Naive thymus-derived CD8-positive, alpha-beta T cell (primary cell): ENCODE results near the gene MICB. TPM values are rescaled to one million over a fixed set of nuclear protein-coding genes. Genes with fewer than 3 reads are reported as not detected.
A peak's percentile ranks its signal among the peaks of the same experiment; 100 is the strongest.

ENCODE experiments used
- ATAC-seq, 2 donors: fragments of 150-1000 bp; cut with Tn5 transposase in 1 of 2; sonication (Bioruptor Pico), chemical (Tn5 transposase) in 1 of 2; 1 replicate in 1 of 2; 2 replicates in 1 of 2; pipeline ENCODE4 v1.10.0; 2021; ENCODE audit warnings: mild to moderate bottlenecking in 2 of 2, moderate library complexity in 2 of 2
- POLR2A ChIA-PET: fragments of 350-600 bp; sonication (Branson Sonifier 250); formaldehyde crosslinking; loops from one replicate; lab custom pipeline; 2021; ENCODE audit warnings: antibody characterized with exemption; lab: Charles Lee
- DNase-seq, 10 donors: peaks; one replicate each; pipeline versions ENCODE4 v3.0.0 to v3.0.0-alpha.2; 2020 to 2022
- H3K27ac Mint-ChIP-seq, 10 donors: one replicate each; pipeline ENCODE4 v1.8.0; 2020 to 2022; ENCODE audit warnings: mild to moderate bottlenecking in 10 of 10, mixed read lengths in 10 of 10, moderate library complexity in 4 of 10, inconsistent platforms in 1 of 10
- H3K27me3 Mint-ChIP-seq, 5 donors: one replicate each; pipeline ENCODE4 v1.8.0; 2021 to 2022; ENCODE audit warnings: mixed read lengths in 5 of 5
- H3K36me3 Mint-ChIP-seq, 3 donors: one replicate each; pipeline ENCODE4 v1.8.0; 2020 to 2022; ENCODE audit warnings: mixed read lengths in 3 of 3, mild to moderate bottlenecking in 2 of 3, inconsistent platforms in 1 of 3
- H3K4me1 Mint-ChIP-seq, 4 donors: one replicate each; pipeline ENCODE4 v1.8.0; 2021 to 2022; ENCODE audit warnings: mixed read lengths in 4 of 4
- H3K4me3 Mint-ChIP-seq, 10 donors: one replicate each; pipeline ENCODE4 v1.8.0; 2020 to 2022; ENCODE audit warnings: mild to moderate bottlenecking in 10 of 10, mixed read lengths in 10 of 10, moderate library complexity in 6 of 10, inconsistent platforms in 1 of 10
- H3K9me3 Mint-ChIP-seq, 9 donors: one replicate each; pipeline ENCODE4 v1.8.0; 2020 to 2022; ENCODE audit warnings: mixed read lengths in 9 of 9, mild to moderate bottlenecking in 3 of 9, inconsistent platforms in 1 of 9, moderate library complexity in 1 of 9
- polyA plus RNA-seq, 3 donors: library from polyadenylated mRNA; unstranded; fragments of 300-500 nt; fragmentation: Illumina TruSeq; gene quantifications; one replicate each; pipeline ENCODE4 v1.2.3, GENCODE V29; 2021
- total RNA-seq, 8 experiments: library from RNA in 2 of 8; stranded (reverse) in 2 of 8; gene quantifications; one replicate each; pipeline ENCODE4 v1.2.3 and lab custom pipeline; 2021 to 2026

MICB gene
- total and polyA plus RNA-seq, 5 experiments from 2014 or later, result 3.3 to 13.8 (median 4.7) TPM

DNA sequence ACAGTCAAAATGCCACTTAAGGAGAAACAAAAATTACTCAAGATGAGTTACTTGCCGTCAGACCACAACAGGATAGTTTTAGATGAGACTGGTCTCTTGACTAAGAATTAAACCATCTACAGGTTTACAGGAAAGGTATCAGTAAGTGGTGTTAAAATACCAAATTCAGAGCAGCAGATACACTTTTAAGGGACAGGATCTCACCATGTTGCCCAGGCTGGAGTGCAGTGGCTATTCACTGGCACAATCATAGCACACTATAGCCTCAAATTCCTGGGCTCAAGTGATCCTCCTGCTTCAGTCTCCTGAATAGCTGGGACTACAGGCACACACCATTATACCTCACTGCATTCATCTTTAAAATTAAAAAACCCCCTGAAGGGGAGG lies 35.5 kb downstream of the MICB start:
- no peak overlapping the region for H3K4me3 Mint-ChIP-seq
- peak overlapping the region in 2 of 10 donors; percentile 27 to 71 for H3K27ac Mint-ChIP-seq
- DNase-seq, result no peak
- H3K4me1 Mint-ChIP-seq, result peaks cover 4 to 47% (median 38%) of the 10 kb centered on the region in 4 donors
- H3K36me3 Mint-ChIP-seq, result peaks cover 12 to 91% (median 27%) of the 10 kb centered on the region in 3 donors
- no peak for ATAC-seq
- H3K27me3 Mint-ChIP-seq, result no peaks in the 10 kb centered on the region
- H3K9me3 Mint-ChIP-seq, result no peaks in the 10 kb centered on the region
- POLR2A ChIA-PET, result no interaction called here

DNA sequence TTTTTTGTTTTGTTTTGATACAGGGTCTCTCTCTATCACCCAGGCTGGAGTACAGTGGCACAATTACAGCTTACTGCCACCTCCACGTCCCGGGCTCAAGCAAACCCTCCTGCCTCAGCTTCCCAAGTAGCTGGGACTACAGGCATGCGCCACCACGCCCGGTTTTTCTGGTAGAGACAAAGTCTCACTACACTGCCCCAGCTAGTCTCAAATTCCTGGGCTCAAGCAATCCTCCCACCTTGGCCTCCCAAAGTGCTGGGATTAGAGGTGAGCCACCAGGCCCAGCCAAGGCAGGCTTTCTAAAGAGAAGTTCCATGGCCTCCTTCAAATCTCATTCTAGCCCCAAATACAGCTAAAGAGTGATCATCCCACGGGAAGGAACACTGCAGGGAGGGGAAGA lies 36.1 kb downstream of the MICB start:
- H3K9me3 Mint-ChIP-seq, result no peaks in the 10 kb centered on the region
- H3K36me3 Mint-ChIP-seq, result peaks cover 12 to 93% (median 27%) of the 10 kb centered on the region in 3 donors
- H3K4me1 Mint-ChIP-seq, result peaks cover 10 to 51% (median 44%) of the 10 kb centered on the region in 4 donors
- H3K4me3 Mint-ChIP-seq, result no peak overlapping the region
- no peak for DNase-seq
- POLR2A ChIA-PET, result no interaction called here
- H3K27ac Mint-ChIP-seq, result peak overlapping the region in 4 of 10 donors; percentile 3 to 51 (median 24)
- H3K27me3 Mint-ChIP-seq, result no peaks in the 10 kb centered on the region
- ATAC-seq, result no peak

DNA sequence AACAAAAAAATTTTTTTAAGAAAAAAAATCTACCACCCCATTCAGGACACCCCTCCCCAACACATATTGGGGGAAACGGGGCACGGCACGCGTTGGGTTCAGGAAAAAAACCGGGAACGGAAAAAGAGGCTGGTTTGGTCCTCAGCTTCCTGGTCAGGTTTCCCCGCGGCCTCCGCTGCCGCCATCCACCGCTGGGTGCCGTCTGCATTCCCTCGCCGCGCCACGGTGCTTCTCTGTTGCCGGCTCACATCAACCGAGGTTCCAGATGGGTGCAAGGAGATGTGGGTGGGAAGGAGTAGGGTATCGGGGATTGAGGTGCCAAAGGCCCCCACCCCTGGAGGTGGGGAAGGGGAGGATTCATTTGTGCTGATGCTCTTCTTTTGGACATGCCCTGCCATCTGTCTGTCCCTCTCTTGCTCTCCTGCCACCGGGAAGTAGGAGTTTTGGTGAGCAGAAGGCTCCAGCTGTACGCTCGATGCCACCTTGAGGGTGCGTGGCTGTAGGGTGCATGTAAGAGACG lies 36.6 kb downstream of the MICB start:
- Mint-ChIP-seq H3K9me3 (no peaks in the 10 kb centered on the region), H3K4me3 (no peak overlapping the region), H3K27ac (peak overlapping the region in 2 of 10 donors; percentile 18 to 43), H3K4me1 (peaks cover 15 to 56% (median 49%) of the 10 kb centered on the region in 4 donors), H3K27me3 (no peaks in the 10 kb centered on the region), H3K36me3 (peaks cover 12 to 95% (median 31%) of the 10 kb centered on the region in 3 donors)
- POLR2A ChIA-PET, result no interaction called here
- DNase-seq (no peak), ATAC-seq (no peak)

DNA sequence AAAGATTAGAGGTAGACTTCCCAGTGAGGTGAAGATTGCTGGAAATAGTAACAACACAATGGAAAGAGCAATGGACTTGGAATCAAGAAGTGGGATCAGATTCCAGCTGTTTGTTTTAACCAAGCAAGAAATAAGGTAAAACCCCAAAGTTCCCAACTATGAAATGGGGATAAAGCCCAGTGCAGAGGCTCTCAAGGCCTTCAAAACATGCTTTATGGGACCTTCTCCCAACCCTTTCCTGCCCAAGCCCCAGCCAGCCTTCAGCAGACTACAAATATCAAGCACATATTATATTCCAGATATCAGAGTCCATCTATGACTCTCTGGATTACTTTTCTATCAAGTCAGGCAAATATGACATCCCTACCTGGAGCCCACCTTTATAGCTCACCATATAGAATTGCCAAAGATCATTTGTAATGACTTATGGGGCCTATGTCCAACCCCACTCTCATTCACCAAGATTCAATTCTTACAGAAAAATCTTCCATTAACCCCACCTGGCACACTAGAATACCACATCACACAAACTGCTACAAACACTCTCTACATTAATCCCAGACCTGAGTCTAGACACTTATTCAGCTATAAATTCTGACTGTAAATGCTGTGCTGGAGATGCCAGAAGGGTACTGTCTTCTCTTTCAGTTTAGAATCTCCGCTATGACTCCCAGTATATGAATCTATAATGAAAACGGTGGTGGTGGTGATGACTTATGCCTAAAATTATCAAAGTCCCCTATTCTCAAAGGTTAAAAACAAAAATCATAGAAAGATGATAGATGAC lies 37.8 kb downstream of the MICB start:
- POLR2A ChIA-PET, result no interaction called here
- peaks cover 23 to 62% (median 58%) of the 10 kb centered on the region in 4 donors for H3K4me1 Mint-ChIP-seq

DNA sequence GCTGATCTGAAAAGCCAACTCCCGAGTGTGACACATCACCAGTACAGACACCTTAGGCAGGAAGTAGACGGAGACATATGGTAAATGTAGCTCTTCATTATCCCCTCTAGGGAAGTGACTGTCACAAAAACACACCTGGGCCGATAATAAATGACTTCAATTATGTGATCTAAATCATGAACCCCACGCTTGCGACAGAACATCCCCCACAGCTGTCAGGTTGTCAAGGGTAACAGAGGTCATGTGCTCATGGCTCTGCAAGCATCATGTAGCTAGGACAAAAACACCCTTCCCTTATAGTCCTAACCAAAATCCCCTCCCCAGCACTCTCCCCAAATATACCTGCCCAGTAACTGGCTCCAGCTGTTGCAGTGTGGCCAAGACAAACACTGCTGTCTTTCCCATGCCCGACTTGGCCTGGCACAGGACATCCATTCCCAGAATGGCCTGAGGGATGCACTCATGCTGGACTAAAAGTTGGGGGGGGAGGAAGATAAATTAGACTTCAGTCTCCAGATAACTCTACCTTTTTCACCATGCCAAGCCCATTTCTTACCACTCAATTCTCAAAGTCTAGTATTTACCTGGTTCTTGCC lies 41.0 kb downstream of the MICB start:
- ATAC-seq, result no peak
- Mint-ChIP-seq H3K36me3 (peaks cover 14 to 68% (median 33%) of the 10 kb centered on the region in 3 donors), H3K4me1 (peaks cover 28 to 68% (median 58%) of the 10 kb centered on the region in 4 donors), H3K27me3 (no peaks in the 10 kb centered on the region), H3K9me3 (no peaks in the 10 kb centered on the region), H3K4me3 (peak overlapping the region; percentile 96 to 99 (median 98)), H3K27ac (peak overlapping the region; percentile 84 to 100 (median 99))
- peak in 2 of 10 donors; percentile 26 to 31 for DNase-seq
- POLR2A ChIA-PET, result interaction anchor here (1.0 to 5.3 kb wide), 3 partner anchors 10 to 44 kb away, joined by 3 to 80 read pairs (median 5); partner anchors contain the start of genes LTB, MCCD1 and MICB

More for the DNA sequence above, 37.8 kb downstream of the MICB start:
- ATAC-seq (no peak), DNase-seq (no peak)
- Mint-ChIP-seq H3K27ac (peak overlapping the region in 6 of 10 donors; percentile 2 to 81 (median 57)), H3K4me3 (no peak overlapping the region), H3K9me3 (no peaks in the 10 kb centered on the region), H3K27me3 (no peaks in the 10 kb centered on the region), H3K36me3 (peaks cover 10 to 94% (median 37%) of the 10 kb centered on the region in 3 donors)

DNA sequence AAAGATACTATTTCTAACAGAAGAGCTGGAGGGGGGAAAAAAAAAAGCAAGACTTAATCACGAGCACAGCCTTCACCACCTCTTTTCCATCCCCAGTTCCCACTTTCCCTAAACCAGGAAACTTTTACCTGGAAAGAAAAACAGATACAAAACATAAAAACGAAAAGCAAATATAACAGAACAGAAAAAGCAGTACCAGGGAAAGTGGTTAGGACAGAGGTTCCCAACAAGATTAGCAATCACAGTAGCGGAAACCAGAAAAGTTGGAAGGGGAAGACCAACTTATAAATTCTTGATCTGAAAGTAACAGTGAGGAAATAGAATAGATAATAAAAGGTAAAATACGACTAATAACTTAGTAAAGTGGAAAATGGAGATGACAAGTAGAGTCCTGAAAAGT lies 42.7 kb downstream of the MICB start:
- Mint-ChIP-seq H3K9me3 (no peaks in the 10 kb centered on the region), H3K36me3 (peaks cover 14 to 50% (median 22%) of the 10 kb centered on the region in 3 donors), H3K4me3 (peak overlapping the region; percentile 96 to 99 (median 98)), H3K27ac (peak overlapping the region; percentile 99 to 100 (median 99)), H3K27me3 (no peaks in the 10 kb centered on the region), H3K4me1 (peaks cover 28 to 65% (median 53%) of the 10 kb centered on the region in 4 donors)
- POLR2A ChIA-PET, result interaction anchor here (0.6 to 5.3 kb wide), 28 partner anchors 9 to 1305 kb away, joined by 3 to 80 read pairs (median 6); partner anchors contain the start of genes ABHD16A, BAG6, EHMT2 and GPSM3
- DNase-seq, result no peak
- no peak for ATAC-seq

DNA sequence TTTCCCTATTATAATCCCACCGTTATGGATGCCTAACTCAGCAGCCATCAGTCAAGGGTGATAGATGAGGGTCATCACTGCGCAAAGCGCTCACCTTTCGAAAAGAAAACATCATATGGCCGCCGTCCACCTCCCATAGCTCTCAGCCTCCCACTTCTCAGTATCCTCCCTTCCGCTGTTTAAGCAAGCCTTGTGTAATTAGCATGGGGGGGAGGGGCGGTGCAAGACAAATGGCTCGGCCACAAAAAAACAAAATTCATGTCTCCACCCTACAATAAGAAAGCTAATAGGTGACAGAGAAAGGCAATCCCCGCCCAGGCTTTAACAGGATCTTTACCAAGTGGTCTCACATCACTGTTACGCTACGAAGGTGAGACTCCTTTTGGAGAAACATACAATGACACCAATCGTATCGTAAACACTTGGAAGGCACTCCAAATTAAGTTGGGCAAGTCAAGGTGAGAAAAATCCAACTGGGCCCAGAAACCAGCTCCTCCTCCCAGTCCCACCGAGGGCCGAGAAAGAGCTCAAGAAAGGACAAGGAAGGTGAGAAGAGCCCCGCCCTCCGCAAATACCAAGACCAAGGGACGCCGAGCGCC lies 43.2 kb downstream of the MICB start:
- peaks cover 9 to 45% (median 19%) of the 10 kb centered on the region in 3 donors for H3K36me3 Mint-ChIP-seq
- ATAC-seq (peak; percentile 31 to 54), DNase-seq (peak in 9 of 10 donors; percentile 49 to 88 (median 73))
- POLR2A ChIA-PET, result interaction anchor here (0.5 to 5.3 kb wide), 45 partner anchors 9 to 1842 kb away, joined by 3 to 80 read pairs (median 5); partner anchors contain the start of genes ABHD16A, ATF6B, BAG6 and C6orf47
- no peaks in the 10 kb centered on the region for H3K27me3 Mint-ChIP-seq
- peak overlapping the region; percentile 99 to 100 (median 99) for H3K27ac Mint-ChIP-seq
- H3K4me3 Mint-ChIP-seq, result peak overlapping the region; percentile 96 to 99 (median 98)
- H3K4me1 Mint-ChIP-seq, result peaks cover 28 to 63% (median 51%) of the 10 kb centered on the region in 4 donors
- no peaks in the 10 kb centered on the region for H3K9me3 Mint-ChIP-seq

DNA sequence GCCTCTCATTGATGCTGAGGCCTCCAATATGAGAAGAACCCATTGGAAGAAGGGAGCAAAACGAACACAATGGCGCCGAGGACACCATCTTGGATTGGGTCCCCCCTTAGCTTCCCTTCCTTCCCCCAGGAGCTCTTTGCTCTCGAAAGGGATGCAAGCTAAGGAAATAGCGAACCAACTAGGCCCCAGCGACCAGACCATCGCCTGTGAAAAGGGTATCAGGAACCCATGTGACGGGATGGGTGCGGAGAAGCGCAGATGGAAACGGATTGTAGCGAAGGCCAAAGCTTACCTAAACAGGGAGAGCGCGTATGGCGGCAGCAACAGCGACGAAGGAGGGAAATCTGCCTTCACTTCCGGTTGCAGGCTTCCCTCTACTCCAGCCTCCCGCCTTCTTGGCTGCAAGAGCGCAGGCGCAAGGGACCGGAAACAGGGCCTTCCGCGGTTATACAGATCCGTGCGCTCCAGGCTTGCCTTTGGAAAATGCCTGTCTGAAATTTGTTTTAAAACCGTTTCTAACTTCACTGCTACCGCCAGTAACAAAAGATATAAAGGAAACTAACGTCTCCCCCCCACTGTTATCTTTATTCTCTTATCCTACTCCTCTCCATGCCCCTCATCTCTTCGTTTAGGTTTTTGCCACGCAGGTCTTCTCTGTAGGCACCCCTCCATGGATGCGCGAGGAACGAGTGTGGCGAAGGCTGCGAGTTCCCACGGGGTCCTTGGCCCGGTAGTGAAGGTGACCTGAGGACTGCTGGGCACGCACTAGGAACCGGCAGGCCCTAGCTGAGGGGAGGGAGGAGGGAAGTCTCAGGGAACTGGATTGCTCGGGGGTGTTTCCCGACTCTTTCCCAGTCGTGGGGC lies 43.9 kb downstream of the MICB start, which contains the start of gene DDX39B:
Gene DDX39B (minus strand): TSS at position 346 of the 864 bp plus-strand sequence. CDS start 1,471 bp downstream, outside the sequence.
- ATAC-seq (peak; percentile 74 to 77), DNase-seq (peak; percentile 86 to 98 (median 93))
- peaks cover 6 to 38% (median 19%) of the 10 kb centered on the region in 3 donors for H3K36me3 Mint-ChIP-seq
- POLR2A ChIA-PET, result interaction anchor here (0.5 to 5.3 kb wide), 46 partner anchors 8 to 1843 kb away, joined by 3 to 80 read pairs (median 5); partner anchors contain the start of genes ABHD16A, ATF6B, BAG6 and C6orf47
- H3K9me3 Mint-ChIP-seq, result no peaks in the 10 kb centered on the region
- peak within 1 kb of the TSS; percentile 99 to 100 (median 99) for H3K27ac Mint-ChIP-seq
- peak within 1 kb of the TSS; percentile 96 to 99 (median 98) for H3K4me3 Mint-ChIP-seq
- no peaks in the 10 kb centered on the region for H3K27me3 Mint-ChIP-seq
- H3K4me1 Mint-ChIP-seq, result peaks cover 33 to 64% (median 52%) of the 10 kb centered on the region in 4 donors

DNA sequence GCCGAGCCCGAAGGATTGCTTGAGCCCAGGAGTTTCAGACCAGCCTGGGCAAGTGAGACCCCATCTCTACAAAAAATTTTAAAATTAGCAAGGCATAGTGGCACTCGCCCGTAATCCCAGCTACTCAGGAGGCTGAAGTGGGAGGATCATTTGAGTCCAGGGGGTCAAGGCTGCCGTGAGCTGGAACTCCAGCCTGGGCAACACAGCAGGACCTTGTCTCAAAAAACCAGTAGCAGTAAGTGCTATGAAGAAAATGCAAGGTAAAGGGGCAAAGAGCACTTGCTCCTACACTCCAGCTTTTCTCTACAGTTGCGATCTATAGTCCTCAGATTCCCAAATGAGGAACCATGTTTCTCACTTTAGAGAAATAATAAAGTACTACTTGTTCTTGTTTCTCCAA lies 45.7 kb downstream of the MICB start:
- H3K27ac Mint-ChIP-seq, result peak overlapping the region in 3 of 10 donors; percentile 99 to 100 (median 100)
- peaks cover 35 to 67% (median 56%) of the 10 kb centered on the region in 4 donors for H3K4me1 Mint-ChIP-seq
- POLR2A ChIA-PET, result interaction anchor here (1.1 to 4.4 kb wide), 3 partner anchors 28 to 49 kb away, joined by 3 to 65 read pairs (median 4); partner anchors contain the start of genes LTB and NCR3
- no peaks in the 10 kb centered on the region for H3K9me3 Mint-ChIP-seq
- no peak for ATAC-seq
- peak overlapping the region in 2 of 10 donors; percentile 97 to 99 for H3K4me3 Mint-ChIP-seq
- peaks cover 6 to 23% (median 16%) of the 10 kb centered on the region in 3 donors for H3K36me3 Mint-ChIP-seq
- DNase-seq, result no peak
- no peaks in the 10 kb centered on the region for H3K27me3 Mint-ChIP-seq

DNA sequence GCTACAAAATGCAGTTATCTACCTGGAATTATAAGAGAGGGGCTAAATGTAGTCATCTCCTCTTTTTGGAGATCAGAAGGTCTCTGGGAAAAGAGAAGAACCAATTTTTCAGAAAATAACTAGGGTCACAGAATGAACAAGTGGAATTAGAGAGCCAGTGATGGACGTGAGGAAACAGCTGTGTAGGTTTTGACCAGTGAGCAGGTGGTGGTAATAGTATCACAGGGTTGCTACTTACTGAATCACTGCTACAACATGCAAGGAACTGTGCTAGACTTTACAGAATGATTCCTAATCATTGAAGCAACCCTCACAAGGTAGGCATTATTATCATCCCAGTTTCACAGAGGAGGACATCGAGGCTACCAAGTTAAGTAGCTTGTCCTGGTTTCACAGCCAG lies 46.7 kb downstream of the MICB start:
- Mint-ChIP-seq H3K9me3 (no peaks in the 10 kb centered on the region), H3K4me1 (peaks cover 26 to 65% (median 48%) of the 10 kb centered on the region in 4 donors), H3K36me3 (peaks cover 6 to 13% (median 11%) of the 10 kb centered on the region in 3 donors), H3K27me3 (no peaks in the 10 kb centered on the region), H3K4me3 (peak overlapping the region in 1 of 10 donors; percentile 34), H3K27ac (peak overlapping the region in 2 of 10 donors; percentile 31 to 65)
- ATAC-seq, result no peak
- DNase-seq, result no peak
- POLR2A ChIA-PET, result interaction anchor here (0.5 to 8.8 kb wide), 4 partner anchors 27 to 54 kb away, joined by 3 to 155 read pairs (median 4); partner anchors contain the start of gene NCR3

DNA sequence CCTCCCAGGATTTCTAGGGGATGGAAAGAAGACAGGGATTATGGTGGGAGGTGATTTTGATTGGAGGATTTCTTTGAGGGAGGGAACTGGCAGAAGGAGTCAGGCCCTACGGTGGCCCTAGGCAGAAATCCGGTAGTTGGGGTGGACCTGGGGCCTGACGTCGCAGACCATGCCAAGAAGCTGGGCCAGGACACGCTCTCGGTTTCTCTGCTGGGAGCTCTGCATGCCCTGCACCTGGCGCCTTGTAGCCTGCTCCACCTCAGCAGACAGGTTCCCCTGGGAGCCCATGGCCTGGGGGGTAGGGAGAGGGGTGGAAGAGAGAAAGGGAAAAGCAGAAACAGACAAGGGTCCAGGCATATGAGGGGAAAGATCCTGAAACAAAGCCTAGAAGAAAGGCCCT lies 47.3 kb downstream of the MICB start:
- H3K9me3 Mint-ChIP-seq, result no peaks in the 10 kb centered on the region
- peak overlapping the region in 1 of 10 donors; percentile 73 for H3K27ac Mint-ChIP-seq
- H3K27me3 Mint-ChIP-seq, result no peaks in the 10 kb centered on the region
- POLR2A ChIA-PET, result interaction anchor here (0.5 to 8.8 kb wide), 4 partner anchors 37 to 146 kb away, joined by 4 to 155 read pairs (median 36); partner anchors contain the start of gene LTB
- ATAC-seq, result no peak
- DNase-seq, result no peak
- H3K4me3 Mint-ChIP-seq, result peak overlapping the region in 2 of 10 donors; percentile 13 to 52
- H3K36me3 Mint-ChIP-seq, result peaks cover 6 to 7% (median 6%) of the 10 kb centered on the region in 3 donors
- H3K4me1 Mint-ChIP-seq, result peaks cover 21 to 59% (median 42%) of the 10 kb centered on the region in 4 donors
